ENCODE data around the gene MAL.
"Not testable (repeated sequence)": the region's sequence is repeated elsewhere in the genome, so short reads cannot be mapped to it uniquely, and the experiment has no call there.

Gene MAL

DNA sequence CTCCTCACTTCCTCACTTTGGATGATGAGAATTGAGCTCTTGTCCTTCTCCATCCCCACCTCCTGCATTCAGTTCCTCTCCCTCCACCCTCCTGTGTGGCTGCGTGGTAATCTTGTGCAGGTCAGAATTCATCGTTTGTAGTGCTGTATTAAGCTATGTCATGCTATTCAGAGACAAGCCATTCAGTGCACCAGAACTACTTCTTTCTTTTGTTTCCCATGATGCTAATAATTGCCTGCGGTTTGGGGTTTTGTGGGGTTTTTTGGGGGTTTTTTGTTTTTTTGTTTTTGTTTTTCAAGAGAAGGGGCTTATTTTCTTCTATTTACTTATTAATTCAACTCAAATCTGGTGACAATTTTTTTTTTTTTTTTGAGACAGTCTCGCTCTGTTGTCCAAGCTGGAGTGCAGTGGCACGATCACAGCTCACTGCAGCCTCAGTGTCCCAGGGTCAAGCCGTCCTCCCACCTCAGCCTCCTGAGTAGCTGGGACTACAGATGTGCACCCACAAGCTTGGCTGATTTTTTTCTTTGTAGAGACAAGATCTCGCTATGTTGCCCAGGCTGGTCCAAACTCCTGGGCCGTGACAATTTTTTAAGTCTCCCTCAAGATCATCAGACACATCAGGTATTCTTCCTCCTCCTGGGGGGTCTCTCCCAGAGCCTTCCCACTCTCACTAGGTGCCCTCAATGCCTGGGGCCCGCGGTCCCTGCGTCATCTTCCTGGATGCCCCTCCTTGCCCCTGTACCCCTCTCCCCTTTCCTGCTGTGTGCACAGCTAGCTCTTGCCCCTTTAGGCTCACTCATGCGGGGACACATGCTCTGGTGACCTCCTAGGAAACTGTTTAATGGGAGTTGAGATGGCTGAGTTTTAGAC lies 37.8 kb downstream of the MAL start:
- no peak for DNase-seq (ENCODE audit: low read depth)

- DNase-seq (ENCODE audit: low read depth): no peak
These were observed 42.7 kb downstream of the MAL start for GRCh38 chr2:95068256-95068655.

GRCh38 chr2:95069465-95069864 lies 44.0 kb downstream of the MAL start:
- DNase-seq (ENCODE audit: low read depth): no peak

DNA sequence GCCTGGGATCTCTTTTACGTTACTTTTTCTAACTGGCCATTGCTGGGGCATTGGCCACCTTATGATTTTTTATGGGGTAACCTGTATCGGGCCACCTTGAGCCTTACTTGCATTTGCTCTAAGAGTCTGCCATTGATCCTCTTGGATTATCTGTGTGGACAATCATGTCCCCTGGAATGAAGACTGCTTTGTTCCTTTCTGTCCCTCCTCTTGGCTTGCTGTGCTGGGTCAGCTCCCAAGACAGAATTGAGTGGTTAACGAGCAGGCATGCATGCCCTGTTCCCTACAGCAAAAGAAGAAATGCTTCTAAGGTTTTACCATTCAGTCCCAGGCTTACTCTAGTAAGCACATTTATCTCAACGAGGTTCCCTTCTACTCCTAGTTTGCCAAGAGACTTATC lies 46.3 kb downstream of the MAL start:
- no peak for DNase-seq (ENCODE audit: low read depth)

GRCh38 chr2:95072424-95072823 lies 46.9 kb downstream of the MAL start:
- no peak for DNase-seq (ENCODE audit: low read depth)

- DNase-seq (ENCODE audit: low read depth): no peak
These were observed 48.6 kb downstream of the MAL start for GRCh38 chr2:95073856-95074662.

GRCh38 chr2:95074663-95075439 lies 49.3 kb downstream of the MAL start:
- peak; percentile 38 for DNase-seq (ENCODE audit: low read depth)

DNA sequence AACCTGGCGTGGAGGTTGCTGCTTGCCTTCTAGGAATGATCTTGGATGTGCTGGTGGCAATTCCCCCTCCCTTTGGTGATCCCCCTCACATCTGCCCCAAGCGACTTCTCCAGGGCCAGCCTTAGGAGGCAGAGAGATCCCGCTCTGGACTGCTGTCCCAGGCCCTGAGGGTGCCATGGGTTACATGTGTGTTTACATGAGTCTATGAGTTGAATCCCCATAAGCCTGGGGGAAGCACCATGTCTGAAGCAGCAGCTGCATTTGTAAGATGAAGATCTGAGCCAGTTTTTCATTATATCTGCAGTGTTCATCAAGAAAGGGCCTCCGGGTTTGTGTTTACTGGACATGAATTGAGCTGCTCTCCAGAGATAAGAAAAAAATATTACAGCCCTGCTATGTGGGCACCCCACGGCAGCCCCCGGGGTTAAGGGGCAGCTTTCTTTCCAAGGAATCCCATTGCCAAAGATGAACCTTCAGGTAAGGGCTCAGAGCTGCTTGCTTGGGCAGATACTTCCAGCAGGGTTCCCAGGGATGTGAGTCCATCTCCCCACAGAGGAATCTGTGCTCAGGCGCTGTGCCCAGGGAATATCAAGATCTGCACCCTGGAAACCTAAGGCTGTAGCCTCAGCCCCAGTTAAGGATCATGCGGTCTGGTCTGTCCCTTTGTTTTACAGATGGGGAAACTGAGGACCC lies 50.1 kb downstream of the MAL start:
- DNase-seq (ENCODE audit: low read depth): no peak

- peak; percentile 86 for DNase-seq (ENCODE audit: low read depth)
These were observed 51.4 kb downstream of the MAL start for GRCh38 chr2:95076705-95077529.

DNA sequence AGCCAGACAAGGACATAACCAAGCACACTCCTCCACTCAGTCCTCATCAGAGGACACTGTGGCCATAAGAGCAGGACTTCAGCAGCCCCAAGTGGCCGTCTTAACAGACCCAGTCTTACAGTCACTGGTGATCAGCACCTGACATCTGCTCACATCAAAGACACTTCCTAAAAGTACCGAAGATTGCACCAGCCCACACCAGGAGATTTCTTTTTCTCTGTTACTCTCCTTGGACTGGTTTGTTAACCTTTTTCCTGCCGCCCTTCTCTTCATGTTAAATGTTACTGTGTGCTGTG lies 52.0 kb downstream of the MAL start:
- no peak for DNase-seq (ENCODE audit: low read depth)

- no peak for DNase-seq (ENCODE audit: low read depth)
These were observed 52.5 kb downstream of the MAL start for GRCh38 chr2:95077861-95078603.

- DNase-seq (ENCODE audit: low read depth): no peak
These were observed 53.7 kb downstream of the MAL start for GRCh38 chr2:95079199-95079683.

DNA sequence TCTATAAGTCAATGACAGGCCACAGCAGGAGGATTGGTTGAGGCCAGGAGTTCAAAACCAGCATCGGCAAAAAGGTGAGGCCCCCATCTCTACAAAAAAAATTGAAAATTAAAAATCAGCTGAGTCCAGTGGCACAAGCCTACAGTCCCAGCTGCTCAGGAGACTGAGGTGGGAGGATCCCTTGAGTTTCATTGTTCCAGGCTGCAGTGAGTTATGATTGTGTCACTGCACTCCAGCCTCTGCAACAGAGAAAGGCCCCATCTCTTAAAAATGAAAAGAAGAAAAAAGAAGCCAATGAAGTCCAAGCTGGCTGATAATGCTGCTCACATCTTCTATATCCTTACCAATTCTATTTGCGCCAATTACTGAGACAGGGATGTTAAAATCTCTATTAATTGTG lies 57.0 kb downstream of the MAL start:
- no peak for DNase-seq (ENCODE audit: low read depth)

DNA sequence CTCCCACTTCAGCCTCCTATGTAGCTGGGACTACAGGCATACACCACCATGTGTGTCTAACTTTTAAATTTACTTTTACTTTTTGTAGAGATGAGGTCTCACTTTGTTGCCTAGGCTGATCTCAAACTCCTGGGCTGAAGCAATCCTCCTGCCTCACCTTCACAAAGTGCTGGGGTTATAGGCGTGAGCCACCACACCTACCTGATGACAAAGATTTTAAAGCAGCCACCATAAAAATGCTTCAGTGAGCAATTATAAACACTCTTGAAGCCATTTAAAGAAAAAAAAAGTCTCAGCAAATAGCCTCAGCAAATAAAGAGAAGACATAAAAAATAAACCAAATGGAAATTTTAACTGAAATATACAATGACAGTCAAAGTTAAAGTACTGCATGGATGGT lies 60.5 kb downstream of the MAL start:
- DNase-seq (ENCODE audit: low read depth): no peak

DNA sequence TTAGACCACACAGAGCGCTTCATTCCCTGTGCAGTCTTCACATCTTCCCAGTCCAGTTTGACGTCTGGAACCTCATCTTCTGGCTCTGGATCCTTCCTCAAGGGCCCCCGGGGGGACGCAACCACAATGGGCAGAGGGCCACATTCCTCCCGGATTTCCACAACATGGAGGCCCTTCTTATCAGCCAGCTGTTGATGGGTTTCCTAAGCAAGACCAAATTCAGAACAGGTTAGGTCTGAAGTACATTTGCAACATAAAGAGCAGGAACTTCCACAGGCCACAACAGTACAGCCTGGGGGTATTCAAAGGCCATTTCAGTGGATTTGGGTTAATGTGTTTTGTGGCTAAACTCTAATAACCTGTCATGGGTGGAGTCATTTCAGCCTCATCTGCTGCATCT lies 61.9 kb downstream of the MAL start:
- no peak for DNase-seq (ENCODE audit: low read depth)

DNA sequence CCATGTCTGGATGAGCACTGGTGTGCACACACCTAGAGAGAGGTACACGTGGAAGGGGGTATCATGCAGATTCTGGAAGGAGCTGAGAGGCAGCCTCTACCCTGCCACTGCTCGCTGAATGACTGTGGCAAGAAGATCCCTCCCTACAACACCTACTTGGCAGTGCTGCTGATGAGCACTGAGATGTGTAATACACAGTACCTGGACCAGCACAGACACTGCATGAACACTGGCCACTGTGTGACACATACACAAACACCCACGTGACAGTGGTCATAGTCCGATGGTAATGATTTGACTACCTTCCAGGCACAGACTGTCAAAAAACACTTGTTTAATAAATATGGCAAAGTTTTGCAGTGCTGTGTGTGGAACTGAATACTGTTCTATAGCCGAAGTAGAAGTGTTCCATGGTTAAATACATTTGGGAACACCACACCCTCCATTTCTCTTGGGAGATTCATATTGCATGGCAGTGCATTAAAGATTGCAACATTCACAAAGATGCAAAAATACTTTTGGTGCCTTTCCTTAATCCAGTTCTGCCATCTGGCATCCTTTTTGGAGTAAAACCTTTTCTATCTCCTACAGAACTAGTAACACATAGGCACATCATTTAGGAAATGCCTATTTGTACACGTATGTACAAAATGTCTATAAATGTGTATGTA lies 66.5 kb downstream of the MAL start:
- no peak for DNase-seq (ENCODE audit: low read depth)

GRCh38 chr2:95098273-95098672 lies 72.8 kb downstream of the MAL start:
- not testable (repeated sequence) for DNase-seq (ENCODE audit: low read depth)

GRCh38 chr2:95099910-95100309 lies 74.4 kb downstream of the MAL start:
- no peak for DNase-seq (ENCODE audit: low read depth)

Data from stimulated activated CD8-positive, alpha-beta memory T cell treated with anti-CD3 and anti-CD28 coated beads, Interleukin-15, amount 100 ng/mL, for 1 hour (primary cell).